Activated CD4-positive, alpha-beta T cell treated with anti-CD3 and anti-CD28 coated beads, Interleukin-2, amount 50 U/mL, for 48 hours (primary cell): Measurements from ENCODE around the gene PPP1R15B.
A peak's percentile ranks its signal among the peaks of the same experiment; 100 is the strongest.
"Not testable (repeated sequence)": the region's sequence is repeated elsewhere in the genome, so short reads cannot be mapped to it uniquely, and the experiment has no call there.

Source experiments
- DNase-seq, 2 experiments: peaks; one replicate each; pipeline ENCODE4 v3.0.0-alpha.2; 2020

Gene PPP1R15B

GRCh38 chr1:204443260-204443619 lies 31.6 kb upstream of the PPP1R15B start:
- DNase-seq, result no peak

GRCh38 chr1:204442376-204443259 lies 31.0 kb upstream of the PPP1R15B start:
- DNase-seq, result no peak

- no peak for DNase-seq
These were observed 29.9 kb upstream of the PPP1R15B start for GRCh38 chr1:204441558-204441957.

- no peak for DNase-seq
These were observed 28.2 kb upstream of the PPP1R15B start for GRCh38 chr1:204439621-204440375.

GRCh38 chr1:204438628-204439027 lies 27.0 kb upstream of the PPP1R15B start:
- DNase-seq, result peak; percentile 27 to 44

- DNase-seq, result no peak
These were observed 26.4 kb upstream of the PPP1R15B start for GRCh38 chr1:204437796-204438570.

- DNase-seq, result no peak
These were observed 24.3 kb upstream of the PPP1R15B start for GRCh38 chr1:204435872-204436271.

- DNase-seq, result no peak
These were observed 23.8 kb upstream of the PPP1R15B start for GRCh38 chr1:204435381-204435831.

GRCh38 chr1:204434116-204434755 lies 22.6 kb upstream of the PPP1R15B start:
- no peak for DNase-seq

- no peak for DNase-seq
These were observed 21.1 kb upstream of the PPP1R15B start for GRCh38 chr1:204432708-204433107.

GRCh38 chr1:204431310-204432184 lies 19.9 kb upstream of the PPP1R15B start:
- peak; percentile 85 to 89 for DNase-seq

GRCh38 chr1:204429746-204430145 lies 18.1 kb upstream of the PPP1R15B start:
- no peak for DNase-seq

- no peak for DNase-seq
These were observed 15.5 kb upstream of the PPP1R15B start for GRCh38 chr1:204426971-204427701.

- no peak for DNase-seq
These were observed 14.9 kb upstream of the PPP1R15B start for GRCh38 chr1:204426474-204426873.

GRCh38 chr1:204426035-204426436 lies 14.4 kb upstream of the PPP1R15B start:
- no peak for DNase-seq

- no peak for DNase-seq
These were observed 13.0 kb upstream of the PPP1R15B start for GRCh38 chr1:204424621-204425020.

GRCh38 chr1:204422061-204422705 lies 10.6 kb upstream of the PPP1R15B start:
- not testable (repeated sequence) for DNase-seq

GRCh38 chr1:204421441-204421840 lies 9.8 kb upstream of the PPP1R15B start:
- no peak for DNase-seq

- no peak for DNase-seq
These were observed 8.7 kb upstream of the PPP1R15B start for GRCh38 chr1:204420039-204421004.
